B cell (primary cell): ENCODE measurements around the gene RBKS. TPM values are rescaled to one million over a fixed set of nuclear protein-coding genes. Genes with fewer than 3 reads are reported as not detected.
"Not testable (repeated sequence)": the region's sequence is repeated elsewhere in the genome, so short reads cannot be mapped to it uniquely, and the experiment has no call there.

Experiments used
- ATAC-seq: fragments of 200-7000 bp; cut with Tn5 transposase; one replicate; pipeline ENCODE4 v1.10.0; 2021; ENCODE audit warnings: low read depth, mild to moderate bottlenecking, moderate number of reproducible peaks, moderate library complexity
- CTCF ChIA-PET: fragments of 350-600 bp; sonication (Branson Sonifier 250); formaldehyde crosslinking; loops from one replicate; lab custom pipeline; 2021; ENCODE audit warnings: antibody characterized with exemption, inconsistent platforms; lab: Charles Lee
- POLR2A ChIA-PET: fragments of 350-600 bp; sonication (Branson Sonifier 250); formaldehyde crosslinking; loops from one replicate; lab custom pipeline; 2021; ENCODE audit warnings: antibody characterized with exemption; lab: Charles Lee
- DNase-seq: peaks from one replicate; pipeline ENCODE4 v3.0.0; 2013
- H2AFZ ChIP-seq: 2 replicates; pipeline ENCODE4 v1.6.1; 2012; ENCODE audit warnings: mild to moderate bottlenecking, low read depth, low read length; ENCODE audit not compliant: insufficient read depth, poor library complexity, severe bottlenecking
- H3K27ac ChIP-seq, 2 donors: 1 replicate in 1 of 2; 2 replicates in 1 of 2; pipeline ENCODE4 v1.5.1; 2012 to 2013; ENCODE audit warnings: low read length in 2 of 2, mild to moderate bottlenecking in 2 of 2, moderate library complexity in 1 of 2
- H3K27me3 ChIP-seq, 4 experiments: fragments of 200-600 bp in 1 of 4; sonication (generic) in 1 of 4; replicated peaks in 1 of 4; 1 replicate in 2 of 4; 2 replicates in 2 of 4; pipeline versions ENCODE4 v1.6.1 to v1.7.0; 2013 to 2016; ENCODE audit warnings: low read length in 3 of 4, mild to moderate bottlenecking in 2 of 4, mixed read lengths in 1 of 4, moderate library complexity in 1 of 4; ENCODE audit not compliant: insufficient read depth in 4 of 4, control insufficient read depth in 3 of 4; ENCODE audit errors: control extremely low read depth in 1 of 4
- H3K36me3 ChIP-seq, 2 experiments: replicated peaks in 1 of 2; 1 replicate in 1 of 2; 2 replicates in 1 of 2; pipeline versions ENCODE4 v1.6.1 to v1.7.1; 2013; ENCODE audit warnings: low read length in 1 of 2; ENCODE audit not compliant: insufficient read depth in 2 of 2, control insufficient read depth in 1 of 2; ENCODE audit errors: control extremely low read depth in 1 of 2, extremely low read depth in 1 of 2
- H3K4me1 ChIP-seq, 2 donors: fragments of 200-600 bp in 1 of 2; sonication (generic) in 1 of 2; 1 replicate in 1 of 2; 2 replicates in 1 of 2; pipeline versions ENCODE4 v1.5.1 to v1.6.1; 2013 to 2017; ENCODE audit warnings: low read length in 2 of 2; ENCODE audit not compliant: control insufficient read depth in 2 of 2, insufficient read depth in 2 of 2
- H3K4me2 ChIP-seq: replicated peaks from 2 replicates; pipeline ENCODE3; 2012; ENCODE audit warnings: mild to moderate bottlenecking, low read depth, low read length; ENCODE audit not compliant: poor library complexity, severe bottlenecking
- H3K4me3 ChIP-seq, 5 experiments: fragments of 200-600 bp in 1 of 5; sonication (generic) in 1 of 5; 1 replicate in 3 of 5; 2 replicates in 2 of 5; pipeline versions ENCODE4 v1.5.1 to v1.7.0; 2011 to 2016; ENCODE audit warnings: low read length in 4 of 5, mild to moderate bottlenecking in 4 of 5, low read depth in 2 of 5, control low read depth in 1 of 5, moderate library complexity in 1 of 5; ENCODE audit not compliant: insufficient read depth in 1 of 5; ENCODE audit errors: control extremely low read depth in 1 of 5, extremely low read depth in 1 of 5
- H3K79me2 ChIP-seq: fragments of 200-600 bp; sonication (generic); one replicate; pipeline ENCODE4 v1.6.0; 2016; ENCODE audit warnings: low read length; ENCODE audit not compliant: control insufficient read depth, insufficient read depth
- H3K9ac ChIP-seq: fragments of 200-600 bp; sonication (generic); 2 replicates; pipeline ENCODE4 v1.6.1; 2017; ENCODE audit warnings: mild to moderate bottlenecking, low read length, moderate library complexity
- H3K9me3 ChIP-seq, 3 donors: one replicate each; pipeline versions ENCODE4 v1.6.1 to v1.7.1; 2013; ENCODE audit warnings: low read length in 2 of 3; ENCODE audit not compliant: control insufficient read depth in 2 of 3, insufficient read depth in 1 of 3; ENCODE audit errors: control extremely low read depth in 1 of 3
- H4K20me1 ChIP-seq: 2 replicates; pipeline ENCODE4 v1.6.0; 2012; ENCODE audit warnings: mild to moderate bottlenecking, low read length; ENCODE audit not compliant: insufficient read depth, control insufficient read depth, poor library complexity, severe bottlenecking
- H3K27ac Mint-ChIP-seq: one replicate; pipeline ENCODE4 v1.8.0; 2021; ENCODE audit warnings: mixed read lengths
- H3K27me3 Mint-ChIP-seq: one replicate; pipeline ENCODE4 v1.8.0; 2021; ENCODE audit warnings: mixed read lengths
- H3K4me1 Mint-ChIP-seq: one replicate; pipeline ENCODE4 v1.8.0; 2021; ENCODE audit warnings: mixed read lengths
- H3K4me3 Mint-ChIP-seq: one replicate; pipeline ENCODE4 v1.8.0; 2021; ENCODE audit warnings: mixed read lengths
- H3K9me3 Mint-ChIP-seq: one replicate; pipeline ENCODE4 v1.8.0; 2022; ENCODE audit warnings: mixed read lengths; ENCODE audit not compliant: insufficient read depth
- CTCF ChIP-seq: fragments of 200-600 bp; IDR thresholded peaks from one replicate; pipeline ENCODE4 v1.8.0; 2022; ENCODE audit warnings: antibody characterized with exemption, mild to moderate bottlenecking
- EZH2 ChIP-seq: IDR thresholded peaks from 2 replicates; pipeline ENCODE4 v1.6.1; 2012; ENCODE audit warnings: borderline replicate concordance, low read depth, mild to moderate bottlenecking, moderate library complexity, low read length; ENCODE audit not compliant: insufficient read depth, poor library complexity, severe bottlenecking
- WGBS: methylation state at CpG from one replicate; pipeline ENCODE4 v1.1.5; 2013; ENCODE audit warnings: missing lambda C conversion rate; ENCODE audit not compliant: insufficient coverage; 5-methylcytosine and 5-hydroxymethylcytosine counted together
- intact Hi-C: fragments of 100-400 bp; cut with micrococcal nuclease; formaldehyde crosslinking; loops from one replicate; pipeline ENCODE4 v1.10.0; 2022
- polyA plus RNA-seq: library from polyadenylated mRNA; depleted of rRNA; stranded (reverse); fragments of >200 nt; gene quantifications from 2 replicates; pipeline ENCODE4 v1.2.3, GENCODE V29; 2012
- total RNA-seq, 2 donors: library from RNA; stranded (reverse); fragments of 120-200 nt in 1 of 2; gene quantifications; 1 replicate in 1 of 2; 2 replicates in 1 of 2; pipeline versions ENCODE4 v1.2.3 to v1.2.4, GENCODE V29; 2013 to 2022

RBKS gene
- total and polyA plus RNA-seq, 2 donors (not counting 1 experiment from before 2014, with no cell fraction given) = 6.4 to 9.2 TPM

- peaks cover 8% of the 10 kb centered on the region for H3K9me3 Mint-ChIP-seq
- H3K27ac Mint-ChIP-seq = no peak overlapping the region
- H3K79me2 ChIP-seq = no peaks in the 10 kb centered on the region
- H3K27me3 Mint-ChIP-seq = peaks cover 28% of the 10 kb centered on the region
- H2AFZ ChIP-seq = no peak overlapping the region
- no peak overlapping the region for H3K27ac ChIP-seq
- H3K27me3 ChIP-seq = peaks cover 0 to 3% (median 1%) of the 10 kb centered on the region in 4 experiments
- H3K4me1 Mint-ChIP-seq = no peaks in the 10 kb centered on the region
- no peaks in the 10 kb centered on the region for H3K36me3 ChIP-seq
- no peak for ATAC-seq
- no peak overlapping the region for H3K4me2 ChIP-seq
- no peak for TF ChIP-seq CTCF
- no peak for TF ChIP-seq EZH2
- no peak overlapping the region for H3K9ac ChIP-seq
- no peaks in the 10 kb centered on the region for H4K20me1 ChIP-seq
- no peak for DNase-seq
- no peak overlapping the region for H3K4me3 ChIP-seq
- H3K4me3 Mint-ChIP-seq = no peak overlapping the region
- peaks cover 0 to 2% (median 1%) of the 10 kb centered on the region in 3 donors for H3K9me3 ChIP-seq
- no peaks in the 10 kb centered on the region for H3K4me1 ChIP-seq
- intact Hi-C loops = no loop called here
- 100% methylated on average over 2 of the region's 6 CpGs for WGBS
- ChIA-PET CTCF (no interaction called here), POLR2A (no interaction called here)
These were observed 142.3 kb downstream of the RBKS start for GRCh38 chr2:27747827-27748352.

GRCh38 chr2:27746325-27746724 lies 143.9 kb downstream of the RBKS start:
- ATAC-seq (no peak), DNase-seq (no peak)
- POLR2A ChIA-PET = no interaction called here
- CTCF ChIA-PET = no interaction called here
- Histone ChIP-seq H2AFZ (no peak overlapping the region), H3K9ac (no peak overlapping the region), H4K20me1 (no peaks in the 10 kb centered on the region), H3K36me3 (no peaks in the 10 kb centered on the region), H3K79me2 (no peaks in the 10 kb centered on the region), H3K4me3 (no peak overlapping the region), H3K27ac (no peak overlapping the region), H3K9me3 (peaks cover 0 to 2% (median 1%) of the 10 kb centered on the region in 3 donors), H3K27me3 (peaks cover 0 to 3% (median 1%) of the 10 kb centered on the region in 4 experiments), H3K4me1 (no peaks in the 10 kb centered on the region), H3K4me2 (no peak overlapping the region)
- 86% methylated on average over 1 of the region's 2 CpGs for WGBS
- TF ChIP-seq CTCF (no peak), EZH2 (no peak)
- Mint-ChIP-seq H3K4me3 (no peak overlapping the region), H3K27ac (no peak overlapping the region), H3K27me3 (peaks cover 21% of the 10 kb centered on the region), H3K9me3 (peaks cover 8% of the 10 kb centered on the region), H3K4me1 (no peaks in the 10 kb centered on the region)
- intact Hi-C loops = no loop called here

GRCh38 chr2:27745494-27745893 lies 144.7 kb downstream of the RBKS start:
- H3K4me2 ChIP-seq, H3K9me3 Mint-ChIP-seq, H4K20me1 ChIP-seq, H3K79me2 ChIP-seq, H2AFZ ChIP-seq, H3K27ac ChIP-seq, CTCF ChIA-PET, H3K9me3 ChIP-seq, DNase-seq, H3K4me1 ChIP-seq, H3K27ac Mint-ChIP-seq, H3K4me1 Mint-ChIP-seq, intact Hi-C loops, H3K4me3 ChIP-seq, POLR2A ChIA-PET, H3K9ac ChIP-seq, ATAC-seq, H3K4me3 Mint-ChIP-seq, H3K27me3 ChIP-seq, H3K36me3 ChIP-seq: not testable (repeated sequence)
- H3K27me3 Mint-ChIP-seq = peaks cover 21% of the 10 kb centered on the region
